Lower leg skin (tissue), 4 donors: ENCODE measurements around the gene TRPM3. TPM values are rescaled to one million over a fixed set of nuclear protein-coding genes. Genes with fewer than 3 reads are reported as not detected.
"Not testable (repeated sequence)": the region's sequence is repeated elsewhere in the genome, so short reads cannot be mapped to it uniquely, and the experiment has no call there.

Source experiments
- DNase-seq, 2 donors: peaks; one replicate each; pipeline ENCODE4 v3.0.0-alpha.2; 2019; ENCODE audit warnings: low spot score in 2 of 2
- H3K4me3 ChIP-seq: fragments of 200-600 bp; sonication (generic); 2 replicates; pipeline ENCODE4 v1.5.1; 2017; ENCODE audit warnings: mild to moderate bottlenecking, low read depth; ENCODE audit not compliant: poor library complexity, severe bottlenecking
- POLR2A ChIP-seq, 2 donors: fragments of 450-650 bp; IDR thresholded peaks; one replicate each; pipeline ENCODE4 v1.6.1; 2016 to 2017; ENCODE audit warnings: antibody characterized with exemption in 2 of 2, mild to moderate bottlenecking in 1 of 2, moderate library complexity in 1 of 2
- WGBS, 2 donors: methylation state at CpG; one replicate each; pipeline ENCODE4 v1.1.5; 2018; 5-methylcytosine and 5-hydroxymethylcytosine counted together
- intact Hi-C: fragments of 100-400 bp; cut with DNase I; formaldehyde crosslinking; loops from one replicate; pipeline ENCODE4 v1.15.0; 2023; ENCODE audit warnings: low total_unique reads
- total RNA-seq, 4 donors: library from RNA; depleted of rRNA; stranded (reverse); fragments of >200 nt; gene quantifications; one replicate each; pipeline ENCODE4 v1.1.0, GENCODE V29; 2016
- TF ChIP-seq, protein P1 (sequence below), 3 donors: fragments of 450-650 bp; IDR thresholded peaks; one replicate each; pipeline ENCODE4 v1.5.1; 2016; ENCODE audit warnings: antibody characterized with exemption in 3 of 3, mild to moderate bottlenecking in 3 of 3, moderate library complexity in 2 of 3

Gene TRPM3
- total RNA-seq, 4 donors from 2014 or later = 0.10 to 0.29 TPM; not detected in 2

DNA sequence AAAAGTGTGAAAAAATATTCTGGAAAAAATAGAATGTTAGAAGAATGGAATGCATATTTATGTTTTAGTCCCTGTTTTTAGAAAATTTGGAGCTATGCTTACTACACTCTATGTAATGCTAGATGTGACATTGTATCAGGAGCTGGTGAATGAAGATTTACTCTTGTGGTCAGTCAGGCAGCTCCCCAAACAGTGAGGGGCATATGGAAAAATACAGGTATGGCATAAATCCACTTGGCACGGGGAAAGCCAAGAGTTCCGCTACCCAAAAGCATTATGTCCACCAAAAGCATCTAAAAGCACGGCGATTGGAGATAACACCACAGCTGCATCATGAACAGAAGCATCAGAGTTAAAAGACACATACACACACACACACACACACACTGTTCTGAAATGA is 486.7 kb downstream of the TRPM3 start:
- intact Hi-C loops = loop anchor here (5.0 to 10.0 kb wide), 2 partner anchors 233 to 360 kb away; no protein-coding TSS in a partner anchor
- no peak overlapping the region for H3K4me3 ChIP-seq
- WGBS, 2 donors = 96 to 98% methylated on average over 4 of the region's 4 CpGs
- TF ChIP-seq, protein P1, sequence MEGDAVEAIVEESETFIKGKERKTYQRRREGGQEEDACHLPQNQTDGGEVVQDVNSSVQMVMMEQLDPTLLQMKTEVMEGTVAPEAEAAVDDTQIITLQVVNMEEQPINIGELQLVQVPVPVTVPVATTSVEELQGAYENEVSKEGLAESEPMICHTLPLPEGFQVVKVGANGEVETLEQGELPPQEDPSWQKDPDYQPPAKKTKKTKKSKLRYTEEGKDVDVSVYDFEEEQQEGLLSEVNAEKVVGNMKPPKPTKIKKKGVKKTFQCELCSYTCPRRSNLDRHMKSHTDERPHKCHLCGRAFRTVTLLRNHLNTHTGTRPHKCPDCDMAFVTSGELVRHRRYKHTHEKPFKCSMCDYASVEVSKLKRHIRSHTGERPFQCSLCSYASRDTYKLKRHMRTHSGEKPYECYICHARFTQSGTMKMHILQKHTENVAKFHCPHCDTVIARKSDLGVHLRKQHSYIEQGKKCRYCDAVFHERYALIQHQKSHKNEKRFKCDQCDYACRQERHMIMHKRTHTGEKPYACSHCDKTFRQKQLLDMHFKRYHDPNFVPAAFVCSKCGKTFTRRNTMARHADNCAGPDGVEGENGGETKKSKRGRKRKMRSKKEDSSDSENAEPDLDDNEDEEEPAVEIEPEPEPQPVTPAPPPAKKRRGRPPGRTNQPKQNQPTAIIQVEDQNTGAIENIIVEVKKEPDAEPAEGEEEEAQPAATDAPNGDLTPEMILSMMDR (IDR thresholded peaks at IDR 0.05) = no peak
- TF ChIP-seq POLR2A (IDR thresholded peaks at IDR 0.05) = no peak
- no peak for DNase-seq

DNA sequence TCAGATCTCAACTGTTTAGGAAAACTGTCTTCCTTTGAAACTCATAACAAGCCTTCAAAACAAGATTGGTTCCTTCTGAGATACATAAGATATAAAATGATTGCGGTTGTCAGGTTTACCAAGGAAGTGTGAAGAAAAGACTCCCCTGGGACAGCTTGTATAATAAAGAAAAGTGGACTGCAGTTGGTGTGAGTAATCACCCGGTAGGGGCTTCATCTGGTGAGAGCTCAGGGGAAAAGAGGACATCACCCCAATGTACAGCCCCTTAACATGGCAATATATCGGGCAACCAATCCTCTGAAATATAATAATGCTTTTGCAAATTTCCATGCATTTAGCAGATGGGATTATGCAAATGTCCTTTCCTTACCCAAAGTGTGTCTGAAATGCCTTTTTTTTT is 490.4 kb downstream of the TRPM3 start:
- H3K4me3 ChIP-seq = no peak overlapping the region
- intact Hi-C loops = loop anchor here (10.0 kb wide), 1 partner anchor 364 kb away; no protein-coding TSS in a partner anchor
- WGBS, 2 donors = 83 to 88% methylated on average over 3 of the region's 3 CpGs
- TF ChIP-seq, protein P1 (IDR thresholded peaks at IDR 0.05) = no peak
- TF ChIP-seq POLR2A (IDR thresholded peaks at IDR 0.05) = no peak
- DNase-seq = no peak

DNA sequence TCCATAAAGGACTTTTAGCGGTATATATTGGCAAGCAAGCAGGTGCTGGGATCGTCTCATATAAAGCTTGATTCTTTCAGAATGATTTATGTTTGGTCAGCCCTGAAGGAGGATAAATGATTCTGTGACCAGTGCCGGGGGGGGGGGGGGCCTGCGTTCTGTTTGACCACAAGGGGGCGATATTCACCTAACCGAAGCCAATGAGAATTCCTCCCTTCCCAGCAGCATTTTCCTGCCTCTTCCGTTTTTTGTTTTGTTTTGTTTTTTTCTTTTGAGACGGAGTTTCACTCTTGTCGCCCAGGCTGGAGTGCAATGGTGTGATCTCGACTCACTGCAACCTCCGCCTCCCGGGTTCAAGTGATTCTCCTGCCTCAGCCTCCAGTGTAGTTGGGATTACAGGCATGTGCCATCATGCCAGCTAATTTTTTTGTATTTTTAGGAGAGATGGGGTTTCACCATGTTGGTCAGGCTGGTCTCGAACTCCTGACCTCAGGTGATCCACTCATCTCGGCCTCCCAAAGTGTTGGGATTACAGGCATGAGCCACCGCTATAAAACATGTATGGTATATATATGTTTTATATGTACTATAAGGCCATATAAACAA is 492.2 kb downstream of the TRPM3 start:
- DNase-seq, H3K4me3 ChIP-seq, intact Hi-C loops: not testable (repeated sequence)
- 60 to 66% methylated on average over 15 of the region's 15 CpGs for WGBS, 2 donors

DNA sequence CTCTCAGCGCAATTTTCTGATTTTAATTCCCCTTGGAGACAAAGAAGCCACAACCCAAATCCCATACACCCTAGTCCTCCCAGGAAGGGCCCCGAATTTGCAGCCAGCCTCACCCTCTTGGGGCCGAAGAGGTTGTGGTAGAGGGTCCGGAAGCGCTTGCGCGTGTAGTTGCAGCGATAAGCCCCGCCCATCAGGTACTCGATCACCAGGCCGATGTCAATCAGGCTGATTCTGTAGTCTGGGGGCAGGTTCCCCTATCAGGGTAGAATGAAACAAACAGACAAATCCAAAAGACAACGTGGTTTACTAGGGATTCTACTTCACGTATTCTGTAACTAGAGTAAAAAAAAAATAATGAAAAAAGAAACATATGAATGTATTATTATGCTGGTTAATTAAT is 496.3 kb downstream of the TRPM3 start:
- H3K4me3 ChIP-seq = no peak overlapping the region
- no peak for TF ChIP-seq POLR2A (IDR thresholded peaks at IDR 0.05)
- TF ChIP-seq, protein P1 (IDR thresholded peaks at IDR 0.05) = no peak
- WGBS, 2 donors = 80 to 84% methylated on average over 13 of the region's 13 CpGs
- DNase-seq = no peak
- intact Hi-C loops = no loop called here

DNA sequence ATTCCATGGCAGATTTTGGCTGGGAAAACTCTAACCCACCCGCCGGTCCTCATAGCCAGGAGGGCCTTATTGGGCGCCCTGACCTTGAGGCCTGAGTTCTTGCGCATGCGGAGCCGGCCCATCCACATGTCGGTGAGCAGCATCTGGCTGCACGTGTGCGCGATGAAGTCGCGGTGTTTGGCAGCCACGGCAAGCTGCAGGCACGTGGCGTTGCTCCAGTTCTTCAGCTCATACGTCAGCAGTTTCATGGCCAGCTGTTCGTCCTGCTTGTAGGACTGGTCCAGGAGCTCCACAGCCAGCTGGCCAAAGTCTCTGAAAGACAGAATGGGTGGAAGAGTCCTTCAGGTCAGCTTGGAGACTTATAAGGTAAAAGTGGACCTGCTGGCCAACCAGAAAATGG is 502.6 kb downstream of the TRPM3 start:
- no peak for TF ChIP-seq POLR2A (IDR thresholded peaks at IDR 0.05)
- TF ChIP-seq, protein P1 (IDR thresholded peaks at IDR 0.05) = no peak
- 87 to 89% methylated on average over 17 of the region's 17 CpGs for WGBS, 2 donors
- DNase-seq = no peak
- intact Hi-C loops = no loop called here
- H3K4me3 ChIP-seq = no peak overlapping the region

DNA sequence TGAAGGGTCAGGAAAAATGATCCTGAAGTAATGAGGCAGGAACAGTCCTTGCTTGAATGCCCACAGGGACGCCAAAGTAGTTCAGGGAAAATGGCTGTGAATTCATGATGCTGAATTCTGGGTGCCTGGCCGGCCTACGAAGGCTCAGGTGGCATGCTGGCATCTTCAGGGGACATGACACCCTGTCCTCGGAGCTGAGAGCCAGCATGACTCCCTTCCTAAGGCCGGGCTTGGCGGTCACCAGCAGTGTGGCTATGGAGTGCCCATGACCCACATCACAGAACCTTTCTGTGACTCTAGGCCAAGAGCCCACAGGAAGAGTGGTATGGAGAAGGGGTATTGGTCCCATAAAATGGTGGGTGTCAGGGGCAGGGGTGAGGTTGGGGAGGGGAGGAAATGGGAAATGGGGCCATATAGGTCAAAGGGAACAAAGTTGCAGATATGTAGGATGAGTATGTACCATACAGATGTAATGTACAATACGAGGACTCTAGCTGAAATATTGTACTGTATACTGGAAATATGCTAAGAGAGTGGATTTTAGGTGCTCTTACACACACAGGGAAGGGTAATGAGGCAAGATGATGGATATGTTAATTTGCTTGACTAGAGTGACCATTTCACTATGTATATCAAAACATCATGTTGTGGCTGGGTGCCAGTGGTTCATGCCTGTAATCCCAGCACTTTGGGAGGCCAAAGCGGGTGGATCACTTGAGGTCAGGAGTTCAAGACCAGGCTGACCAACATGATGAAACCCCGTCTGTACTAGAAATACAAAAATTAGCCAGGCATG is 504.2 kb downstream of the TRPM3 start:
- intact Hi-C loops = no loop called here
- WGBS, 2 donors = 93 to 98% methylated on average over 9 of the region's 9 CpGs
- TF ChIP-seq, protein P1 (IDR thresholded peaks at IDR 0.05) = no peak
- no peak for TF ChIP-seq POLR2A (IDR thresholded peaks at IDR 0.05)
- DNase-seq = no peak
- H3K4me3 ChIP-seq = no peak overlapping the region
